K562 (cell line): ENCODE measurements around the gene KLHL33. TPM values are rescaled to one million over a fixed set of nuclear protein-coding genes. Genes with fewer than 3 reads are reported as not detected.

Experiments
- ATAC-seq: fragments of 200-7000 bp; cut with Tn5 transposase; 3 replicates; pipeline ENCODE4 v1.9.1; 2020; ENCODE audit warnings: moderate library complexity
- Bru-seq: library from RNA; stranded (reverse); fragments of 400-500 nt; gene quantifications from one replicate; lab custom pipeline; 2021; lab: Mats Ljungman, UMichigan
- BruChase-seq, 2 experiments: library from RNA; stranded (reverse); fragments of 400-500 nt; gene quantifications; one replicate each; lab custom pipeline; 2021; lab: Mats Ljungman, UMichigan
- BruUV-seq: library from RNA; stranded (reverse); fragments of 400-500 nt; replicated peaks from 2 replicates; lab custom pipeline; 2021; lab: Mats Ljungman, UMichigan
- CTCF ChIA-PET: fragments of 300-600 bp; formaldehyde crosslinking; extraction: SDS; loops from one replicate; lab custom pipeline; 2021; ENCODE audit warnings: low intra/inter-chr PET ratio; lab: Yijun Ruan, JAX
- POLR2A ChIA-PET: fragments of 300-600, 350-650 bp; sonication (Branson Sonifier 250); formaldehyde crosslinking; extraction: SDS; loops from one replicate; lab custom pipeline; 2021; ENCODE audit warnings: antibody characterized with exemption, inconsistent platforms; lab: Yijun Ruan, JAX
- DNase-seq, 4 experiments: peaks; one replicate each; pipeline versions ENCODE4 v3.0.0 to v3.0.0-alpha.2; 2011 to 2018; ENCODE audit warnings: low spot score in 3 of 4, mixed read lengths in 3 of 4; ENCODE audit errors: extremely low read depth in 1 of 4
- FAIRE-seq: peaks from 2 replicates; lab custom pipeline; 2011; peaks lifted over from hg19 to GRCh38; lab: Jason Lieb, UNC
- H2AFZ ChIP-seq: 2 replicates; pipeline ENCODE4 v1.6.0; 2011; ENCODE audit warnings: low read depth, low read length, control low read depth, inconsistent platforms
- H3K27ac ChIP-seq: fragments of 200-600 bp; 3 replicates; pipeline ENCODE4 v1.8.0; 2011; ENCODE audit warnings: low read depth, mild to moderate bottlenecking, control low read depth, inconsistent platforms, low read length, moderate library complexity, mixed read lengths; ENCODE audit errors: extremely low read depth
- H3K27me3 ChIP-seq, 2 experiments: fragments of 300-600 bp in 1 of 2; 2 replicates in 1 of 2; 3 replicates in 1 of 2; pipeline versions ENCODE4 v1.6.0 to v1.8.0; 2011; ENCODE audit warnings: inconsistent platforms in 2 of 2, low read length in 2 of 2, mild to moderate bottlenecking in 1 of 2, mixed read lengths in 1 of 2, moderate library complexity in 1 of 2; ENCODE audit not compliant: control insufficient read depth in 2 of 2, insufficient read depth in 2 of 2
- H3K36me3 ChIP-seq: fragments of 300-600 bp; 3 replicates; pipeline ENCODE4 v1.8.0; 2011; ENCODE audit warnings: mild to moderate bottlenecking, low read length, inconsistent platforms; ENCODE audit not compliant: control insufficient read depth, insufficient read depth
- H3K4me1 ChIP-seq, 2 experiments: fragments of 200-600 bp in 1 of 2; replicated peaks in 1 of 2; 2 replicates in 1 of 2; 3 replicates in 1 of 2; pipeline versions ENCODE4 v1.5.1 to v1.8.0; 2011; ENCODE audit warnings: inconsistent platforms in 2 of 2, low read length in 2 of 2, mild to moderate bottlenecking in 1 of 2, mixed read lengths in 1 of 2, moderate library complexity in 1 of 2; ENCODE audit not compliant: control insufficient read depth in 2 of 2, insufficient read depth in 2 of 2
- H3K4me2 ChIP-seq: 2 replicates; pipeline ENCODE4 v1.6.1; 2011; ENCODE audit warnings: low read length, control low read depth, inconsistent platforms, mixed read lengths; ENCODE audit not compliant: insufficient read depth
- H3K4me3 ChIP-seq: fragments of 200-600 bp; sonication (generic), shearing (Covaris generic); 2 replicates; pipeline ENCODE4 v1.5.1; 2016; ENCODE audit warnings: control low read depth, inconsistent platforms
- H3K79me2 ChIP-seq: fragments of 200-600 bp; 3 replicates; pipeline ENCODE4 v1.8.0; 2011; ENCODE audit warnings: low read length, inconsistent platforms; ENCODE audit not compliant: control insufficient read depth, insufficient read depth
- H3K9ac ChIP-seq, 2 experiments: 2 replicates each; pipeline versions ENCODE4 v1.6.0 to v1.6.1; 2011; ENCODE audit warnings: low read depth in 2 of 2, low read length in 2 of 2, control low read depth in 1 of 2, inconsistent platforms in 1 of 2, mild to moderate bottlenecking in 1 of 2, mixed read lengths in 1 of 2; ENCODE audit not compliant: insufficient read depth in 1 of 2
- H3K9me1 ChIP-seq: one replicate; pipeline ENCODE4 v1.6.0; 2011; ENCODE audit warnings: inconsistent platforms, mild to moderate bottlenecking, low read length, moderate library complexity; ENCODE audit not compliant: control insufficient read depth, insufficient read depth
- H3K9me3 ChIP-seq: replicated peaks from 2 replicates; pipeline ENCODE4 v1.5.1; 2011; ENCODE audit warnings: low read depth, low read length, inconsistent platforms; ENCODE audit not compliant: control insufficient read depth, insufficient read depth
- H4K20me1 ChIP-seq: replicated peaks from 2 replicates; pipeline ENCODE4 v1.6.1; 2011; ENCODE audit warnings: low read length, inconsistent platforms, mixed read lengths; ENCODE audit not compliant: control insufficient read depth, insufficient read depth
- SRSF1 ChIP-seq: fragments of 200-400 bp; formaldehyde crosslinking; IDR thresholded peaks from 2 replicates; pipeline ENCODE4 v1.6.1; 2017; ENCODE audit warnings: mild to moderate bottlenecking, low read depth, low read length, moderate library complexity
- TRIM24 ChIP-seq, 2 experiments: fragments of 450-650 bp; IDR thresholded peaks; 2 replicates each; pipeline ENCODE4 v1.6.1; 2016
- ZNF143 ChIP-seq: sonication (generic); formaldehyde crosslinking; IDR thresholded peaks from 2 replicates; pipeline ENCODE4 v1.9.0; 2022; ENCODE audit warnings: mild to moderate bottlenecking, missing genetic modification reagents
- WGBS: fragments of 100-300 bp; shearing (Covaris generic); methylation state at CpG from one replicate; pipeline ENCODE4 v1.1.6; 2016; ENCODE audit warnings: low coverage, mixed read lengths; ENCODE audit not compliant: insufficient coverage; ENCODE audit errors: missing lambda C conversion rate; 5-methylcytosine and 5-hydroxymethylcytosine counted together
- in situ Hi-C: fragments of 300-500 bp; cut with MboI; formaldehyde crosslinking; loops from 4 replicates; pipeline ENCODE4 v1.15.0; 2018; ENCODE audit warnings: inconsistent platforms, mixed read lengths
- intact Hi-C: fragments of 100-400 bp; cut with micrococcal nuclease; formaldehyde crosslinking; loops from 2 replicates; pipeline ENCODE4 v1.14.2; 2022
- long read RNA-seq, 3 experiments: library from polyadenylated mRNA in 2 of 3; library from RNA in 1 of 3; unstranded in 2 of 3; stranded (forward) in 1 of 3; transcript quantifications; one replicate each; pipeline ENCODE4 v2.0.0, GENCODE V29; 2019 to 2022
- polyA minus RNA-seq, 3 experiments: library from RNA; depleted of rRNA, polyadenylated mRNA; stranded (reverse); fragments of >200 nt; gene quantifications; 2 replicates each; pipeline ENCODE4 v1.2.3, GENCODE V29; 2011
- polyA plus RNA-seq, 8 experiments: library from polyadenylated mRNA; depleted of rRNA in 4 of 8; stranded (reverse) in 5 of 8; unstranded in 3 of 8; fragments of >200 nt; fragmentation: Nextera tagmentation in 2 of 8; fragmentation: Illumina TruSeq in 1 of 8; extraction: Ambion mirVana in 2 of 8; extraction: Trizol in 1 of 8; gene quantifications; 2 replicates each; pipeline versions ENCODE4 v1.2.1 to v1.2.3, GENCODE V29; 2011 to 2014; ENCODE audit warnings: inconsistent platforms in 1 of 8, missing spikeins in 1 of 8
- total RNA-seq, 7 experiments: library from RNA; depleted of rRNA in 6 of 7; stranded (reverse); fragments of >200 nt in 6 of 7; fragmentation: Illumina TruSeq in 2 of 7; extraction: Trizol in 2 of 7; gene quantifications; 2 replicates each; pipeline versions ENCODE4 v1.2.1 to v1.2.3, GENCODE V29; 2011 to 2021; ENCODE audit warnings: low replicate concordance in 1 of 7

Gene KLHL33
- 0.12 TPM in 1 of 2 replicates, not detected in the other for total RNA-seq (2011; cell fraction: chromatin; rRNA removed; ENCODE audit: low replicate concordance)
- not detected in 2 replicates for total RNA-seq (2011; cell fraction: nucleolus; rRNA removed)
- 0.07 TPM in 1 of 2 replicates, not detected in the other for total RNA-seq (2011; cell fraction: nucleoplasm; rRNA removed)
- not detected in 2 replicates for total RNA-seq (2014; rRNA removed)
- not detected in 2 replicates for total RNA-seq (2014; rRNA removed; fragmentation: Illumina TruSeq; extraction: Trizol)
- 0.04 TPM in 2 replicates for total RNA-seq (2015; rRNA removed; fragmentation: Illumina TruSeq; extraction: Trizol)
- 0.02 TPM in 1 of 2 replicates, not detected in the other for total RNA-seq (2021)
- polyA plus RNA-seq (2011; rRNA removed), result not detected in 2 replicates
- not detected in 2 replicates for polyA plus RNA-seq (2011; cell fraction: cytosol; rRNA removed)
- polyA plus RNA-seq (2011; cell fraction: nucleus; rRNA removed), result 0.03 and 0.06 TPM in 2 replicates
- 0.12 TPM in 2 replicates for polyA plus RNA-seq (2012)
- not detected in 2 replicates for polyA plus RNA-seq (2014; fragmentation: Illumina TruSeq; extraction: Trizol)
- polyA plus RNA-seq (2014; fragmentation: Nextera tagmentation; extraction: Ambion mirVana), result under 1 TPM; 0.13 to 0.27 TPM
- 0.15 TPM in 1 of 2 replicates, not detected in the other for polyA plus RNA-seq (2014; rRNA removed)
- 0.06 TPM in 1 of 2 replicates, not detected in the other for polyA minus RNA-seq (2011; rRNA and poly(A)+ RNA removed)
- polyA minus RNA-seq (2011; cell fraction: cytosol; rRNA and poly(A)+ RNA removed), result not detected in 2 replicates
- polyA minus RNA-seq (2011; cell fraction: nucleus; rRNA and poly(A)+ RNA removed), result under 0.01 and 0.11 TPM in 2 replicates
- Bru-seq, nascent RNA, result percentile 7 among the genes with signal in this experiment
- percentile 18 among the genes with signal in this experiment for BruChase-seq, experiment 1, labeled RNA remaining after a 2-hour chase
- percentile 9 among the genes with signal in this experiment for BruChase-seq, experiment 2, labeled RNA remaining after a 6-hour chase
- long read RNA-seq, experiment 1, result 0 reads
- long read RNA-seq, experiment 2, result 0 reads
- long read RNA-seq, experiment 3, result 0 reads

- no peak within 1 kb of the TSS for H2AFZ ChIP-seq
- ATAC-seq (no peak; the same call in 1 of the 3 replicates), FAIRE-seq (no peak), DNase-seq (no peak)
- no peak within 1 kb of the TSS for H3K4me3 ChIP-seq
- intact Hi-C loops (no loop called here), in situ Hi-C loops (no loop called here)
- no peaks in the 10 kb centered on the region for H3K9me1 ChIP-seq
- ChIA-PET POLR2A (interaction anchor here (0.8 kb wide), 1 partner anchor 10 kb away, joined by 5 read pairs; no protein-coding TSS in a partner anchor), CTCF (no interaction called here)
- no peaks in the 10 kb centered on the region for H3K36me3 ChIP-seq
- H3K4me1 ChIP-seq, result peaks cover 2 to 7% of the 10 kb centered on the region in 2 experiments; a peak in 3 of 5 replicates
- no peaks in the 10 kb centered on the region for H4K20me1 ChIP-seq
- no peak for TF ChIP-seq SRSF1
- no peak for TF ChIP-seq TRIM24 (IDR thresholded peaks at IDR 0.05)
- no peak for TF ChIP-seq ZNF143 (CRISPR knock-in tag)
- H3K79me2 ChIP-seq, result no peaks in the 10 kb centered on the region
- H3K9ac ChIP-seq, result no peak within 1 kb of the TSS
- no TSS peak for BruUV-seq
- H3K27ac ChIP-seq, result no peak within 1 kb of the TSS
- 50% methylated on average over 13 of the region's 17 CpGs for WGBS
- no peaks in the 10 kb centered on the region for H3K9me3 ChIP-seq
- H3K27me3 ChIP-seq, result no peaks in the 10 kb centered on the region
- H3K4me2 ChIP-seq, result no peak within 1 kb of the TSS
These were observed at the start of gene KLHL33 for GRCh38 chr14:20435582-20436362. TSS of gene KLHL33 (minus strand) at chr14:20436166. CDS start at chr14:20435811, 355 bp downstream.
